ENCODE results near the gene SLC8A1.
A peak's percentile ranks its signal among the peaks of the same experiment; 100 is the strongest.

SLC8A1 gene

GRCh38 chr2:40261042-40261441, 190.8 kb downstream of the SLC8A1 start:
- no peak for DNase-seq

GRCh38 chr2:40260437-40260836, 191.5 kb downstream of the SLC8A1 start:
- DNase-seq = no peak

- DNase-seq = no peak
Measured at GRCh38 chr2:40259900-40260299, 192.0 kb downstream of the SLC8A1 start.

DNA sequence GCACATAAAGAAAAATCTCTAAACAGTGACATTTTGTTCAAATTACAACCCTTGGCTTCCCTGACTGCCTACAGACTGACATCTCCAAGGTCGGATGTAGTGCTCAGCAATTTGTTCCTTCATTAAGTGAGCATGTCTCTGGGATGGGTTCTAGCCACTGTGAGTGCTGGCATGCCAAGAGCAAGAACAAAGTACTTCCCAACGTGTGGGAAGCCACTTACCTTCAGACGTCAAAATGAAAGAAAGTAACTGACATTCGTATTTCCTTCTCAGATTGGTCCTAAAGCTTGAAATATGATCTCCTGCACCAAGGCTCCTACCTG, 193.8 kb downstream of the SLC8A1 start:
- no peak for DNase-seq

- DNase-seq = no peak
Measured at GRCh38 chr2:40257340-40258134, 194.4 kb downstream of the SLC8A1 start.

GRCh38 chr2:40256649-40257048, 195.2 kb downstream of the SLC8A1 start:
- DNase-seq = no peak

DNA sequence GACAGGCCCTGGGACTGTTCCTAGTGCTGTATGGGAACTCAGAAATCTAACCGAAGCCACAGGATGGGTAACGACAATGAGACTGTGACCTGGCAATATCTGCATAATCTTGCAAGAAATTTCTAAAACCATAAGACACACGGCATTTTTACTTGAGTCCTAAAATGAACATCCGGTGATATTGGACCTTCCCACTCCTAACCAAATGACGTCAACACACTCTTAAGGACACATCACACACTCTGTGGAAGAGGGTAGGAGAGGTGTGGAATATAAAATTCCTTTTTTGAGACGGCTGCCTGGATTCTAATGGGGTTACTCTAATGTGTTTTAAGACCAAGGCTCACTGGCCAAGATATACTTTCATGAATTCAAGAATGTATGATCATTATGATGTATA, 195.9 kb downstream of the SLC8A1 start:
- no peak for DNase-seq

DNA sequence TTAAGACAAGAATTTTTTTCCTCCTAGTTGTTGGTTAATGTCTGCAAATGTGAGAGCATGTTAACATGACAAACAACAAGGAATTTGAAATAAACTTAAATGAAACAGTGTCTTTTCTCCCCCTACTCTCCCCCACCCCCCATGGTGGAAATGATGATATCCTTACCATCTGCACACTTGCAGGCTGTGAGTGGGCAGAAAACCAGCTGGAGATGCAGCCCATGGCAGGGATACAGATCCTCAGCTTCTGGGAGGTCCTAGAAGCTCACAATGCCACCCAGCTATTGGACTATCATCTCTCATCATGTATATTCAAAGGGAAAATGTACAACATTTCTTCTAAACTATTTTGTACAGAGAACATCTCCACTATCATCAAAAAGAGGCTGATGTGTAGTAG, 196.8 kb downstream of the SLC8A1 start:
- DNase-seq = no peak

DNA sequence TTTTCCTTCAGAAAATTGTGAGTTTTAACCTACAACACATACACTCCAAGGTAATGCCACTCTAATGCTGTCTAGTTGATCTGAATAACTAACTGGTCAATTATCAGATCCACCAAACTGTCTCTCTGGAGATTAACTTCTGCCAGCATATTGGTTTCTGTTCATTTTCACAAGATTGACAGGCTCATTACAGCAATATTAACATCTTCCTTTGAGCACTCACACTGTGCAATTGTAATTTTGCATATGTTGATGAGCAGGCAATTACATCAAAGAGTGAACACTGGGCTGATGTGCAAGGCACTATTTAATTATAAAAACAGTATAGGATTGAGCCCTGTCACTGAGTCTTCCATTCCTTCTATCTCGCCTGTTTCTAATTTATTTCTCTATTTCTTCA, 197.3 kb downstream of the SLC8A1 start:
- no peak for DNase-seq

- no peak for DNase-seq
Measured at GRCh38 chr2:40251137-40251536, 200.8 kb downstream of the SLC8A1 start.

DNA sequence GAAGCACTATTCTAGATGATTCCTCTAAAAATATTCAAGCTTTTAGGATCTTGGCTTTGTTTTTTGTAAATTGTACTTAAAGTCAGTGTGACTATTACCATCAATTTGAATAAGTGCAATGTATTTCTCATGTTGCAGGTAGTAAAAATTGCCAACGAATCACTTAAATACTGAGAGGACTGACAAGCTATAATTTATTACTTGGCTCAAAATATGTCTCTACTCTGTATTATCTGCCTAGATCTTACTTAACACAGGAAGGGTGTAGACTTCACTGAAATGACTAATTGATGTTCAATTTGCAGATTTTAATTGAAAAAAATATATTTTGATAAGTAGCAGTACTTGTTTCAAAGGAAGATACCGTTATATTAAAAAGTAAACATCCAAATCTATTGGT, 202.3 kb downstream of the SLC8A1 start:
- DNase-seq = no peak

DNA sequence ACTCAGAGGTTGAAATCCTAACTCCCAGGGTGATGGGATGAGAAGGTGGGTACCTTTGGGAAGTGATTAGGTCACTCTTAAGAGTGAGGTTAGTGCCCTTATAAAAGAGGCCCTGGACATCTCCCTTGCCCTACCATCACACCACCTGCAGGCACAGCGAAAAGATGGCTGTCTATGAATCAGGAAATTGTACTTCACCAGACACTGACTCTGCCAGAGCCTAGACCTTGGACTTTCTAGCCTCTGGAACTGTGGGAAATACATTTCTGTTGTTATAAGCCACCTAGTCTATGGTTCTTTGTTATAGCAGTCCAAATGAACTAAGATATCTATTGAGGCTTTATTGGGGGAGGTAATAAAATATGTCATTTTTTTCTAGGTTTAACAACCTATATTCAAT, 203.6 kb downstream of the SLC8A1 start:
- DNase-seq = no peak

DNA sequence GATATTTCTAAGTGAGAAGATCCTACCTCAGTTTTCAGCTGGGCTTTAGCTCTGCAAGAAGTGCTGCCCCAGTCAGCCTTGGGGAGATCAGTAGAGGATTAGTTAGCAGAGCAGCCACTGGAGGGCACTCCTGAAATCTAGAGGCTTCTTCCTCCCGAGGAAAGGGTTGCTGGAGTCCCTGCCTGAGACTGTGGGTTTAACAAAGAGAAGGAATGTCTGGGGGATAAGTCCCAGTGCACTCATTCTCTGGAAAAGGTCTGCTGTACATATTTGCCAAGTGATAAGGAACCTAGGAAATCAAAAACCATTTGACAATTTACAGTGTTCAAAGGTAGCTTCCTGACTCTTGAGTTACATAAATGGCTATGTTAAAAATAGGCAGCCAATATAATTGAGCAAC, 207.2 kb downstream of the SLC8A1 start:
- DNase-seq = peak; percentile 1

- DNase-seq = no peak
Measured at GRCh38 chr2:40244251-40244650, 207.6 kb downstream of the SLC8A1 start.

GRCh38 chr2:40243581-40244187, 208.2 kb downstream of the SLC8A1 start:
- no peak for DNase-seq

DNA sequence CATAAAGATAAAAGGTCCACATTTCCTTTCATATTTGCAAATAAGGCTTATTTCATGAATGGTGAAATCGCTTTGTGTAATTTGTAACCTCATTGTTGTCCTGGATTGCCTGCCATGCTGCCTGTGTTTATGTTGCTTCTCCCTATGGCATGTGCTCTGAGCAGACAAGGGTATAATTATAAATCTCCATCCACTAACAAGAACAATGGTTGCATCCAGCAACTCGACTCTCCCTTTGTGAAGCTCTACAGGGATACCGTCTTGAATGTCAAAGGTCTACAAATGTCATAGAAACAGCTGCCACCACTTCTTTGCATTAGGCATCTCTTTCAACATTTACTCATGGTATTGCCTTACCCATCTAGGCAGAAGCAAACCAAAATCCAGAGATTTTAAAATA, 209.6 kb downstream of the SLC8A1 start:
- no peak for DNase-seq

GRCh38 chr2:40240070-40240469, 211.8 kb downstream of the SLC8A1 start:
- DNase-seq = no peak

DNA sequence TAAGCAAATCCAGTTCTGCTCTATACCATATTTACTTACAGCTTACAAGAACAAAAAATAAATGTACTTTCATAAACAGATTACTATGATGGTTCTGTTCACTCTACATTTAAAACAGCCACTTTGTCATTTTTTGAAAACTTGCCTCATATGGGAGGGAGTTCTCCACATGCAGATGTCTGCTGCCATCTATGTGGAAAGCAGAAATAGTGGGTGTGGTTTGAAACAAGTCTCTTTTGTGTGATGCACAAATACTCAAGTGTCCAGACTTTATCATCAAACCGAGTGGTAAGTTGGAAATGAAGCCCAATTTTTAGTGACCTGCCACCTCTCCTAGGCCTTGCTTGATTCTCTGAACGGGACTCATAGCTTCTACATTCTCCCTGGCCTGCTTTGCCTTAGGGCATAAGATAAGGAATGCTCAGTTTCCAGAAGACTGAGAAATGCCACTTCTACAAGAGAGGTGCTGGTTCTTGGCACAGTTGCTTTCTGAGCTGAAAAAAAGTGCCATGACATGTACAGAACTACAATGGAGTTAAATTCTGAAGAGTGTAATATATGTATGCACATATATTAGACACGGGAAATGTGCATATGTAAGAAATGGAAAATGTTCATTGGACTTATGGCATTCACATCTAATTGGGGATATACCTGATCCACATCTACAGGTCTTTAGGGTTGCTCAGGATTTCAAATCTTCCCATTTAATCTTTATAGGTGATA, 221.0 kb downstream of the SLC8A1 start:
- DNase-seq = no peak

DNA sequence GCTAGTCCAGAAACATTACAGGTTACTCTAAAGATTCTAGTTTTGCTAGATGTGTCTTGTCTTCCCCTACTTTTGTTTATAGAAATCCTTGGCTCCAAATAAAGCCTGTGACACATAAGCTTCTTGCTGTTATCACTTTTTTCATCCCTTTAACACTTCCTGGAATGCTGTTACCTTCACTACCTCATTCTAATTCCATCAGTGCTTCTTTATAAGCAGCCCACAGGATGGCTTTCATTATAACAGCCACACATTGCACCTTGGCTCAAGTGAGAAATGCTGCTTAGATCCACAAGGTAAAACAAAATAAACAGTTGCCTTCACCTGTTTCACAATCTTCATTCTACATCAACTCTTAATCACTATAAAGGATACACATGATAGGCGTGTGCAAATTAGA, 221.7 kb downstream of the SLC8A1 start:
- no peak for DNase-seq

DNA sequence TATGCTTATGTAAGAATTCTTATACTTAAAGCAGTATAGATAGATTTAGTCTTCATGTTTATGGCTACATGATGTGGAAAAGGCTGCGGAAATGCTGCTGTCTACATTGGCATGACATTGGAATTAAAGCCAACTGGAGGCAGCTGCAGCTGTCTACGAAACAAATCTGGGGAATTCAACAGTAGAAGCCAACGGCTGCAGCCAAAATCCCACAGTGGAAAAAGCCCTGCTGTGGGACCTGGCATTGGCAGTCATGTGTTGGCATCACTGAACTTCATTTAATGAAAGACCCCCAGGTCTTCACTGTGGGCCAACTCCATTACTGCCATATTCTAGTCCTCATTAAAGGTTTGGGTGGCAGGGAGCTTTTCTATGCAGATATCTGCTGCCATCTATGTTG, 223.6 kb downstream of the SLC8A1 start:
- DNase-seq = no peak

- no peak for DNase-seq
Measured at GRCh38 chr2:40227210-40227609, 224.7 kb downstream of the SLC8A1 start.

GRCh38 chr2:40226637-40227036, 225.3 kb downstream of the SLC8A1 start:
- no peak for DNase-seq

GRCh38 chr2:40225670-40226210, 226.2 kb downstream of the SLC8A1 start:
- DNase-seq = no peak

- DNase-seq = no peak
Measured at GRCh38 chr2:40224318-40224717, 227.6 kb downstream of the SLC8A1 start.

All from CD4-positive, alpha-beta T cell treated with Interleukin-17A for 1 hour (primary cell).